GM13976 (cell line): ENCODE results near the gene MAPK14.
"Not testable (repeated sequence)": the region's sequence is repeated elsewhere in the genome, so short reads cannot be mapped to it uniquely, and the experiment has no call there.

Experiments
- DNase-seq: peaks from one replicate; pipeline ENCODE4 v3.0.0; 2012; ENCODE audit warnings: low spot score
- CTCF ChIP-seq: IDR thresholded peaks from 2 replicates; pipeline ENCODE4 v1.5.1; 2012; ENCODE audit warnings: borderline replicate concordance, mild to moderate bottlenecking; ENCODE audit not compliant: insufficient read depth; ENCODE audit errors: extremely low read depth, missing control alignments, control extremely low read depth
- in situ Hi-C: fragments of 300-500 bp; cut with MboI; formaldehyde crosslinking; loops from one replicate; pipeline ENCODE4 v1.12.0; 2022; ENCODE audit warnings: low sequenced_read_pairs, mixed read lengths, inconsistent platforms; ENCODE audit not compliant: unreplicated experiment

MAPK14 gene

GRCh38 chr6:36120539-36120938 is 92.9 kb downstream of the MAPK14 start:
- TF ChIP-seq CTCF = no peak
- in situ Hi-C loops = no loop called here
- peak; percentile 41 for DNase-seq

- TF ChIP-seq CTCF = peak; percentile 5
- in situ Hi-C loops = no loop called here
- DNase-seq = peak; percentile 40
These were observed 93.6 kb downstream of the MAPK14 start for GRCh38 chr6:36120979-36121786.

GRCh38 chr6:36121787-36122494 is 94.3 kb downstream of the MAPK14 start:
- DNase-seq = no peak
- no peak for TF ChIP-seq CTCF
- in situ Hi-C loops = no loop called here

GRCh38 chr6:36122495-36123269 is 95.1 kb downstream of the MAPK14 start:
- in situ Hi-C loops = no loop called here
- no peak for DNase-seq
- no peak for TF ChIP-seq CTCF

GRCh38 chr6:36123270-36124139 is 95.9 kb downstream of the MAPK14 start:
- peak; percentile 80 for DNase-seq
- TF ChIP-seq CTCF = peak; percentile 91
- in situ Hi-C loops = no loop called here

GRCh38 chr6:36124346-36124745 is 96.7 kb downstream of the MAPK14 start:
- in situ Hi-C loops, DNase-seq: not testable (repeated sequence)
